ENCODE results near the gene EFCAB6.

Gene EFCAB6, protein sequence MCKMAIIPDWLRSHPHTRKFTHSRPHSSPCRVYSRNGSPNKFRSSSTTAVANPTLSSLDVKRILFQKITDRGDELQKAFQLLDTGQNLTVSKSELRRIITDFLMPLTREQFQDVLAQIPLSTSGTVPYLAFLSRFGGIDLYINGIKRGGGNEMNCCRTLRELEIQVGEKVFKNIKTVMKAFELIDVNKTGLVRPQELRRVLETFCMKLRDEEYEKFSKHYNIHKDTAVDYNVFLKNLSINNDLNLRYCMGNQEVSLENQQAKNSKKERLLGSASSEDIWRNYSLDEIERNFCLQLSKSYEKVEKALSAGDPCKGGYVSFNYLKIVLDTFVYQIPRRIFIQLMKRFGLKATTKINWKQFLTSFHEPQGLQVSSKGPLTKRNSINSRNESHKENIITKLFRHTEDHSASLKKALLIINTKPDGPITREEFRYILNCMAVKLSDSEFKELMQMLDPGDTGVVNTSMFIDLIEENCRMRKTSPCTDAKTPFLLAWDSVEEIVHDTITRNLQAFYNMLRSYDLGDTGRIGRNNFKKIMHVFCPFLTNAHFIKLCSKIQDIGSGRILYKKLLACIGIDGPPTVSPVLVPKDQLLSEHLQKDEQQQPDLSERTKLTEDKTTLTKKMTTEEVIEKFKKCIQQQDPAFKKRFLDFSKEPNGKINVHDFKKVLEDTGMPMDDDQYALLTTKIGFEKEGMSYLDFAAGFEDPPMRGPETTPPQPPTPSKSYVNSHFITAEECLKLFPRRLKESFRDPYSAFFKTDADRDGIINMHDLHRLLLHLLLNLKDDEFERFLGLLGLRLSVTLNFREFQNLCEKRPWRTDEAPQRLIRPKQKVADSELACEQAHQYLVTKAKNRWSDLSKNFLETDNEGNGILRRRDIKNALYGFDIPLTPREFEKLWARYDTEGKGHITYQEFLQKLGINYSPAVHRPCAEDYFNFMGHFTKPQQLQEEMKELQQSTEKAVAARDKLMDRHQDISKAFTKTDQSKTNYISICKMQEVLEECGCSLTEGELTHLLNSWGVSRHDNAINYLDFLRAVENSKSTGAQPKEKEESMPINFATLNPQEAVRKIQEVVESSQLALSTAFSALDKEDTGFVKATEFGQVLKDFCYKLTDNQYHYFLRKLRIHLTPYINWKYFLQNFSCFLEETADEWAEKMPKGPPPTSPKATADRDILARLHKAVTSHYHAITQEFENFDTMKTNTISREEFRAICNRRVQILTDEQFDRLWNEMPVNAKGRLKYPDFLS (N-terminal part only)

DNA sequence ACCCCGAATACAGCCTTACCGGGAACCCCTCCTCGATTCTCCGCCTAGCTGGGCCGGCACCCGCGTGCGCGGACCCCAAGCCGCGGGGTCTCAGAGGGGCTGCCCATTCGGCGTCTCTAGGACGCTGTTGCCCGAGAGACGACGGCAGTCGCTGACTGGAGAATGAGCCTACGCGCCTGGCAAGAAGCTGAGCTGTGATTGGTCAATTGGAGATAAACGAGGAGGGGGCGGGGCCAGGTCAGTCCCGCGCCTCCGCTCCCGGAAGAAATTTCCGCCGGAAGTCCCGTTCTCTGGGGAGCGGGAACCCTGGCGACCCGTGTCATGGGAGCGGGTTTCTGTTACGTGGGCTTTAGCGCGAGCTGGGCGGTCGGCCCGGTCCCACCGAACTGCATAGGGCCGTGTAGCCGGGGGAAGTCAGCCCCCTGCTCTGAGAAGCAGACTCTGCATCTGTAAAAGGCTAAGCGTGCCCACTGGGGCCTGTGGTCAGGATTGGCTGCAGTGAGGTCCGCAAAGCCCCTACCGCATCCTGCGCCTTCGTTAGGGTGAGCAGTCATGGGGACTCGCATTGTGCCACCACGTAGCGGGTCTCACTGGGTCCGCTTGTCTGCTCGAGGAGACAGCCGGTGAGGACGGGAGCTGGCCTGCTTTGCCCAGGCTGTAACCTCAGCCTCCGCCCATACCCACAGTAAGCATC, at the start of gene EFCAB6:
Gene EFCAB6, minus strand, starts transcription at position 157 of the 694 bp plus-strand sequence. CDS start 29,987 bp downstream, outside the sequence.
- peak; percentile 89 for DNase-seq

DNA sequence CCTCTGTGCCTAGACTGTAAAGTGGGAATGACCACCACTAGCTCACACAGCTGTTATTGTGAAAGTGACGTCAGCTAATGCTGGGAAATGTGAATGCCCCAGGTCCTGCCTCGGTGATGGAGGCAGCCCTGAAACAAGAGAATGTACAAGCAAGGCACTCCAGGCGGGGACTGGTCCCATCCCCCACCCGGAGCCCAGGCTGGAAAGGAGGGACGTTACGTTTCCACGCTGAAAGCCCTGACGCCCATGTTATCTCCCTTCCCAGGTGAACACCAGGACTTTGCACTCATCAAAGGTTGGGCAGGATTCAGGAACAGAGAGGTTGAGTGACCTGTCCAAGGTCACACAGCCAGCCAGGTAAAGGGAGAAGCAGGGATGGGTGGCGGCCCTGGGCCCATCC, 49.4 kb upstream of the EFCAB6 start:
- DNase-seq = no peak

DNA sequence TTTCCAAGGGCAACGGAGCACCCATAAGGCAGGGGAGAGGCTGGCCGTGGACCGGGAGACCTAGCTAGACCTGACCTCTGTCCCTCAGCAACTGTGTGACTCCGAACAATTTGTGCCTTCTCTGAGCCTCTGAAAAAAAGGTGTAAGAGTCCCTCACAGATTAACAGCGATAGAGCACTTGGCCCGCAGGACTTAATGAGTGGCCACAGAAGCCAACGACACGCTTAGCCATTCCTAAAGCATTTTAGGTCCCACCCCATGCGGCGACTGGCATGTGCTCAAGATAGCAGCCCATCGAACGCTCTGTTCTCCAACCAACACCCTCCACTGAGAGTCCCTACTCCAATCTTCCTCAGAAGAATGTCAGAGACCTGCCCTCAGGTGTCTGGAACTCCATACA, 48.7 kb upstream of the EFCAB6 start:
- DNase-seq = no peak

DNA sequence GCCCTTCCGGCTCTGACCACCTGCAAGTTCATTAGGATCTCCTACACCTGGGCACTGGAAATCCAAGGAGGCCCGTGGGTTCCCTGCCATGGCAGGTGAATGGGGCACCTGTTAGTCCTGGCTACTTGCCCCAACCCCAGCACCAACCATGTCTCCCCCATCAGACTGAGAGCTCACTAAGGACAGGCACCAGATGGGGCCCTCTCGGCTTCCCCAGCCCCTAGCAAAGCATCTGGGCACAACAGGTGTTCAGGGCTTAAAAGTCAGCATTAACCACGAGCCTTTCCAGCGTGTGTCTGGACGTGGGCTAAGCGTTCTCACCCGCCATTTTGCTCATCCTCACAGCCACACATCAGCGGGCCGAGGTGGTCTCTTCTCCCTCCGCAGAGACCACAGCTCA, 48.0 kb upstream of the EFCAB6 start:
- DNase-seq = no peak

DNA sequence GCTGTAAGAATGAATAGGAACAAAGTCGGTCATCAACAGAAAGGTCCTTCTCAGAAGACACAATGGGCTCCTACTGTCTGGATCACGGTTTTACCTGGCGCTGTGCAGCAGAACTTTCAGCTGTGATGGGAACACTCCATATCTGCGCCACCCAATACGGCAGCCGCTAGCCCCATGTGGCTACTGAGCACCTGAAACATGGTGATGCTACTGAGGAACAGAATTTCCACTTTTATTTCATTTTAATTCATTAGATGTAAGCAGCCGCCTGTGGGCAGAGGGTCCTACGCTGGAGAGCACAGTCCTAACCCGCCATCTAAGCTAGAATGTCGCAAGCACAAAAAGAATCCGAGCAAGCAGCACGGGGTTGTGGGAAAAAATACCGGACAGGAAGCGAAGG, 47.5 kb upstream of the EFCAB6 start:
- DNase-seq = no peak

DNA sequence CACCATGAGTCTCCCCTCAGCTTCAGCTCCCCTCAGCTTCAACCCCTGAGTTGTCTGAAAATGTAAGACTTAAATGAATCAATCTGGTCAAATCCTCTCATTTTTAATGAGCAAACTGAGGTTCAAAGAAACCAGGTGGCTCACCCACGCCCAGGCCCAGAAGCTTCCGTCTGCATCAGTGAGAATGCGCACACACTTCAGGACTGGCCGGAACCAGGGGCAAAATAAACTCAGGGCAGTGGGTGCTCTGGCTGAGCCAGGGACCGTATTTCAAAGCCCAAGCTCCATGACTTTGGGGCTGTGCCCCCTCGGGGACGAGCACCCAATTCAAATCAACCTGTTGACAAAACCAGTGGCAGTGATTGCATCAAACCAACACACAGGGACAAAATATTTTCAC, 47.1 kb upstream of the EFCAB6 start:
- DNase-seq = no peak

DNA sequence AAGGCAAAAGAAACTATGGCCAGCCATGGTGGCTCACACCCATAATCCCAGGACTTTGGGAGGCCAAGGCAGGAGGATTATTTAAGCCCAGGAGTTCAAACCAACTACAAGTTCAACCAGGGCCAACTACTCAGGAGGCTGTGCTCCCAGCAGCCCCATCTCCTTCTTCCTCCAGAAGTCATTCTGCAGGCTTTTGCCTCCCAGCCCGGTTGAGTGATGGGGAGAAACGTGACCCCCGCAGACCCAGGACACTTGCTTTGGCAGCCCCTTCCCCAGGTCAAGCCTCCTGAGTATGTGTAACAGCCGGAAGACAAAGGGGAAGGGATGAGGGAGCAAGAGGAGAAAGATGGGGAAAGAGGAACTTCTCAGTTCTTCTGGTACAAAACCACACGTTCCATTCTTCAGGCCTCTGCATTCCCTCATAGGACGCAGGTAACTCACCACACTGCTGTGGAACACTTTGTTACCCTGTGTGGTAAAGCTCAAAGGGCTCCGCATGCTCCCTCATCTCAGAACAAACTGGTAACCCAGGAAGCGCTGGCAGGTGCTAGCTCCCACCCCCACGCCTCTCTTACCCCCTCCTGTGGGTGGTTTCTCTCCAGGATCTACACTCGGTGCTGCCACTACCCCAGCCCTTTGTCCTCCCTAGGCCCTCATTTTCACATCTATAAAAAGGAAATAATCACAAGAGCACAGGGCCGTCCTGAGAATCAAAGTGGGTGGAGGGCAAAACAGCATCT, 46.2 kb upstream of the EFCAB6 start:
- DNase-seq = no peak

DNA sequence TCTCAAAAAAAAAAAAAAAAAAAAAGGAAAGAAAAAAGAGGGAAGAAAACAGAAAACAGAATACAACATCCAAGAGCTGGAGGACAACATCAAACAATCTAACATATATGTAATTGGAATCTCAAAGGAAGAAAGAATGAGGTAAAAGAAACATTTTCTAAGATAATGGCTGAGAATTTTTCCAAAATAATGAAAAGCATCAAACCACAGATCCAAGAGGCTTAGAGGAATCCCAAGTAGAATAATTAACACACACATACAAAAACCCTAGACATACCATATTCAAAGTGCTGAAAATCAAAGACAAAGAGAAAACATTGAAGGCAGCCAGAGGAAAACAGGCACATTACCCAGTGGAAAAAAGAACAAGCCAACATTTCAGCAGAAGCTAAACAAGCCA, 45.3 kb upstream of the EFCAB6 start:
- no peak for DNase-seq

DNA sequence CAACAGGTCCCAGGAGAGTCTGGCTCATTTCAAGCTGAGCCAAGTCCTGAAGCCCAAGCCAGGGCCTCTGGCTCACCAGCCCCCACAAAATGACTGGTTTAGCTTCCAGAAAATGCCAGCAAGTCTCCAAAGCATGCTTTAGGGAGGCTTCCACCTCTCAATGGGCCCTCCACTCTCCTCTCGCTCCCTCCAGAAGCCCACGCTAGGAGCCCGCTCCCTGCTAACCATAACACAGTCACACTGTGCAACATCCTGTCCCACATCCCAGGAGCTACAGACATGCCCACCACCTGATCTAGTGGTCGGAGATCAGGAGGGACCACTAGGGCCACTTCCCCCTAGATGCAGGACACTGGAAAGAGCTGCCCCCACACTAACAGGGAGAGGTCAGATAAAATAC, 43.3 kb upstream of the EFCAB6 start:
- no peak for DNase-seq

DNA sequence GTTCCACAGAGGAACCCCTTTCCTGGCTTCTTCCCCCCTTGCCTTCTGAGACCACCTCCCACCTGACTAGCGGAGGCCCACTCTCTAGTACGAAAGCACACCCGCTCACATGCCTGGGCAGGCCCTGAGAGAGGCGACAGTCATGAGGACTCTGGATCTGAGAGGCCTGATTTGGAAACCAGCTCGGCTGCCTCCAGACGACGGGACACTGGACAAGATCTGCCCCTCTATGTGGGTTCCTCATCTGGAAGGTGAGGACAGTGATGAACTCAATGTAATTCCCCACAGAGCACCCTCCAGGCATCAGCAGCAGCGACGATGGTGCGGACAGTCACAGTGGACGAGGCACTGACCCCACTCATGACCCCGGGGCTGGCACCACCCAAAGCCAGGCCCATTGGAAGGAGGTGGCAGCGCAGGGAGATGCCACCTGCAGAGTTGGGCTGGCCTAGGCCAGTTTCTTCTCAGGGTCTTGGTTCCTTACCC, 42.7 kb upstream of the EFCAB6 start:
- no peak for DNase-seq

DNA sequence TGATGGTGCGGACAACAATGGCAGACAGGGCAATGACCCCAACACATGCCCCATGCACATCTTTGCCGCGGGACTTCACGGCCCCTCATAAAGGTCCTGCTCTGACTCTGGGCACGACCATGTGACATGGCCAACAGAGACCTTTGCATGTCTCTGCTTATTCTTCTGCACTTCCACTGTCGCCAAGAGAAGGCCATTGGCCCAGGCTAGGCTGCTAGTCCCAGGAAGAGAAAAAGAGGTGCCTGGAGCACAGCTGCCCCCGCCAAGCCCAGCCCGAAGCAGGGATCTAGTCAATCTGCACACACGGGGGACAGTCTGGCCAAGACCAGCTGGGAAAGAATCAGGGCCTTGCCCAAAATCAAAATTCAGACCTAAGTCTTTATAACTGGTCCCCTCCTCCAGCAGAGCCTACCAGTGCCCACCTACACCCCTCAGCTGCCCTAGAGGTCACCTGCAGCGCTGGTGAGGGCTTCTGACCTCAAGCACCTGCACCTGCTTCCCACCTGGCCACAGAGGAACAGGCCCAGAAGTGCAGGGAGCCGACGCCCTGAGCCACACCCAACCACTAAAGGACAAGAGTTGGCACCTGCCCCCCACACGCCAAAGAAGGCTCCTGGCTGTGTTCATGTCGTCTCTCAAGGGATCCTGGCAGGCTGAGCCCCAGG, 42.1 kb upstream of the EFCAB6 start:
- DNase-seq = no peak

DNA sequence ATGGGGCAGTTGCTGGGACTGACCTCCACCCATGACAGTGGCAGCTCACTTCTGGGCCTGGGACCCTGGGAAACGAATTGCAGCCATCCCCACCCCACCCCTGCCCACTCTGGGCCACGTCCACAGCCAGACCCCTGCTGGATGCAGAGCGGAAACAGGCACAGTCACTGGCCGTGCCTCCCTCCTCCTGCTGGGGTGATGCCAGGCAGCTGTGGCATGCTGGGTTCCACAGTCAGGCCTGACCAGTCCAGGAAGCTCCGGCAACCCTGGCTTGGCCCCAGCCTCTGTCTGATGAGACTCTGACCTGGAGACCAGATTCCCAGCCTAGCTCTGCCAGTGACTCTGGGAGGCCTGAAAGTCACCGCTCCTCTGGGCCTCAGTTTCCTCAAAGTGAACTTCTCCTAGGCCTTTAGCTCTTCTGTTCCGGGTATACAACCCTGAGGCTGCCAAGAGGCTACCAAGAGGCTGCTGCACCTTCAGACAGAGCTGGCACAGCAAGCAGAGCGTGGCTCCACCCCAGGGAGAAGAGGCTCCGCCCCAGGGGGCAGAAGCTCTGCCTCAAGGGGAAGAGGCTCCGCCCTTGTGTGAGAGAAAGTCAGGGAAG, 41.3 kb upstream of the EFCAB6 start:
- DNase-seq = no peak

DNA sequence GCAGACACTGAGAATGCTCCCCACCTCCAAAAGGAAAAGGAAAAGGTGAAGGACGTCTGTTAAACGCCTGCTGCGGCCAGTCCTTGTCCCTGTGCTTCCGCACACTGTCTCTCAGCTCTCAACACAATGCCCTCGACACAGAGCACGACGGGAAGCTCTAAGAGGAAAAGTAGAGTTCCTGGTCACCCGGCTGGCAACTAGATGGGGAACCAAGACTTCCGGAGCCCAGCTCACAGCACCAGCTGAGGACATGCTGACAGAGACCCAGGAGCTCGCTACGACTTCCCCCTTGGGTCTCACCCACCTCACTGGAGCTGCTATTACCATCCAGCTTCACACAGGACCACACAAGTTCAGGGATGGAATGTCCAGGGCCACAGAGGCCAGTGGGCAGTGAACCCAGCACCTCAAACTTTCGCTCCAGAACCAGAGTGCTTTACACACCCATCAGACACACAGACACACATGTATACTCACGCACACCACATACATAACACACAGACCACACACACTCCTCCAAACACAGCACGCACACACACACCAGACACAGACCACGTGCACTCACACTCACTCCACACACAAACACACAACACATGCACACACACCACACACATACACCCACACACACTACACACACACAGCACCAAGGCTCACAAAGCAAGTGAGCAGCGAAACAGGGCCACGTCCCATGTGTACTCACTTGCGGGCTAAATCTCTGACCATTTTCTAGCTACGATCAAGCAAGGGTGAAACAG, 40.6 kb upstream of the EFCAB6 start:
- no peak for DNase-seq

DNA sequence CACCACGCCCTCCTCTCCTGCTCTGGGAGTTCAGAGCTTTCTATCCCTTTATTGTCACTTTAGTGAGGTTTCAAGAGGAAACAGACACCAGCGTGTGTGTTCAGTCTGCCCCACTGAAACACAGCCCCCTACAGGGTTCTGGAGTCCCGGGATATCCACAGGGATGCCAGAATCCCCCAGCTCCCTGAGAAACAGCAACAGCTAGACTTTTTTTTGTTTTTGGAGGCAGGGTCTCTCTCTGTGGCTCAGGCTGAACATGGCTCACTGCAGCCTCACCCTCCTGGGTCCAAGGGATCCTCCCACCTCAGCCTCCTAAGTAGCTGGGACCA, 39.8 kb upstream of the EFCAB6 start:
- no peak for DNase-seq

DNA sequence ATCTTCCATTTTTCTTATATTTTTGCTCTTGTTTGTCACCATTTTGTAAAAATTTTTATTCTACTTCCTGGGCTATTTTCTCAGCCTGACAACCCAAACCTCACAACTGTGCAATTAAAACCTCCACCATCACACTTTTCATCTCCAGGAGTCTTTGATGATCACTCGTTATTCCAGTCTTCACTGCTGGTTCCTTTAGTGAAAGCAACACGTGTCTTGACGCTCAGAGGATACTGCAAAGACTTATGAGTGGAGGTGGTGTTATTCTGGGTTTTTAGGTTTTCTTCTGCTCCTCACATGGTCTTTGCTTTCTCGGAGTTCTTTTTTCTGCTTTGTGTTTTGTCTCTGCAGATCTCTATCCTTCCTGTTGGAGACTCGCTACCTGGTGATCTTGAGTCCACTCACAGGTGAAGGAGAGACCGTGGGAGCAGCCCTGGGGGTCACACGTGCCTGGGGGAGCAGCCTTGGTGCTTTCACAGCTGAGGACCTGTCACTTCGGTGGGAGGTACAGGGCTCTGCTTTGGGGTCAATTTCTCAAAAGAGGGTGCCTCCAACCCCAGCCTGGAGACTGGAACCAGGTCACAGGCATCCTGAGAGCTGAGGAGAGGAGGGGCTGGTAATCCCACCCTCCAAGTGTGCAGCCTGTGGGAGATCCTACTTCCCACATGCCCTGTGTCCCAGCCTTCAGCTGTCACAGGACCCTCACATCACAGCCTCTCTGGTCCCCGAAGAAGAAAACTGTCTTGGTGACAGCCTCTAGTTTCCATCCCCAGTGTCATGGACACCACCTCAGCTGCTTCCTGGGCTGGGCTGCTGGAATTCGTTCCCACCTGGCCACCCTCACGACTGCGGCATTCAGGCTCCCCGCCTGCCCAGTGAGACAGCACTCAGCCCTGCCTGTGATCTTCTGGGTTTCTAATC, 39.2 kb upstream of the EFCAB6 start:
- DNase-seq = no peak

DNA sequence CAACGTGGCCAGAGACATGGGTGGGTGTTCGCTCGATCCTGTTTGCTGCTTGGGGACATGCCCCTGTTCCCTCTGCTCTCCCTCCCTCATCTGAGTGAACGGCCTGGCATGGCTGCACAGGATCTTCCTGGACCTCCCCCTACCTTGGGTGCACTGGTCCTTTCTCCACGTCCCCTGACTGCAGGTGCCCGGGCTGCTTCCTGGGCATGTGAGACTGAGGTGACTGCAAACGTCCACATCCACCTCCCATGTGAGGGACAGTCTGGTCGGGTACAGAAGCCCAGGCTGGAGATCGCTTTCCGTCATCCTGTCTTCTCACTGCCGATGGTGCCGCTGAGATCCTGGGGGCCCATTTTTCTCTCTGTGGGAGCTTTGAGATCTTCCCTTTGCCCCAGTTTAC, 38.4 kb upstream of the EFCAB6 start:
- no peak for DNase-seq

DNA sequence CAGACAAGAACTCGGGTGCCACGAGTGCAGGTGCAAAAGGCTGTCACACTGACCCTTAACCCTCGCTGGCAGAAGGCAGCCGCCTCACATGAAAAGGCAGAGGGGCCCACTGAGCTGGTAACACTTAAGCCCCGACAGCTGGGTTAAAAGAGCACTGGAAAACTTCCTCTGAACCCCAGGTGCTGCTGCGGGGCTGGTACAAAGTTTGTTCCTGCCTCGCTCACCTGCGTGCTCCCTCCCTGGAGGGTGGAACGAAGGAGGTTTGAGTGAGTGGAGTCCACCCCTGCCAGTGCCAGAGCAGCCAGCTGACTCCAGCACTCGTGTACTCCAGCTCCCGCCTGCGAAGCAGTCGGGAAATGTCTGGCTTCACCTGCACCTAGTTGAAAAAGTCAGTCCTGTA, 37.6 kb upstream of the EFCAB6 start:
- DNase-seq = no peak

DNA sequence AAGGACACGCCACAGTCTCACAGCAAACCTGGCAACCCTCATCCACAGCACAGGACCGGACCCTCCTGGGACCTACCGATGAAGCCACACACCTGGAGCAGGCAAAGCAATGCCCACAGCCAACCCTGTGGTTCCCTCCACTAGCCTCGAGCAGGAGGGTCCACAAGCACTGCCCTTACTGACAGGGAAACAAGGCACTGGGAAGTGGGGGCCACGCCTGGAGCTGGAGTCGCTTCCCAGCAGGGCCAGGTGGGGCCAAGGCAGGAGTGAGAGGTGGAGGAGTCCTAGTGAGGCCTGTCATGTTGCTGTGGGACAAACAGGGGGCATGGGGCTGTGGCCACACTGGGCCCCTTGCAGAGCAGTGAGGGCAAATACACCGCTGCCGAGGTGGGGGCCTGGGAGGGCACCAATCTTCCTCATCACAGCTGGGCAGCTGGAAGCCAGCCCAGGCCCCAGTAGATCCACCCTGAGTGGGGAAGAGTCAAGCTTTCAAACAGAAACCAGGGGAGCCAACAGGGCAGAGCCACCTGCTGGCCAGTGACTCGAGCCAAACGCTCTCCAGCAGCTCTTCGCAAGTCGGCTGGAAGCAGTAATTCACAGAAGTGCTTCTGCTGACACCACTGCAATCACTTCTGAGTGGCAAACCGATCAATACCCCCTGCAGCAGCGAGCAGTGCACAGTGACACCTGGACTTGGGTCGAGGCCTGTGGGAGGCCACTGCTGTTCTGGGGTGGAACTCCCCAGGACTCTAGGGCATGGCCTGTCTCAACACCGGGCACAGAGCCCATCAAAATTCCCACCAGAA, 36.5 kb upstream of the EFCAB6 start:
- peak; percentile 35 for DNase-seq

All from NCI-H2227 treated with DMSO at 0.1 percent for 48 hours (cell line).